GM18526 (cell line): Measurements from ENCODE around the gene IL27RA.

Experiments used
- POLR2A ChIP-seq: IDR thresholded peaks from 3 replicates; pipeline ENCODE4 v1.6.1; 2011; ENCODE audit not compliant: insufficient read length; ENCODE audit errors: extremely low read depth

The IL27RA gene

DNA sequence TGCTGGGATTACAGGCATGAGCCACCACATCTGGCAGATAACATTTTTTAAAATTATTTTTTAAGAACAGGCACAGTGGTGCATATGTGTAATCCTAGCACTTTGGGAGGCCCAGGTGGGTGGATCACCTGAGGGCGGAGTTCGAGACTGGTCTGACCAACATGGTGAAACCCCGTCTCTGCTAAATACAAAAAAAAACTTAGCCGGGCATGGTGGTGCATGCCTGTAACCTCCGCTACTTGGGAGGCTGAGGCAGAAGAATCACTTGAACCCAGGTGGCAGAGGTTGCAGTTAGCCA, 30.9 kb downstream of the IL27RA start:
- no peak for TF ChIP-seq POLR2A

DNA sequence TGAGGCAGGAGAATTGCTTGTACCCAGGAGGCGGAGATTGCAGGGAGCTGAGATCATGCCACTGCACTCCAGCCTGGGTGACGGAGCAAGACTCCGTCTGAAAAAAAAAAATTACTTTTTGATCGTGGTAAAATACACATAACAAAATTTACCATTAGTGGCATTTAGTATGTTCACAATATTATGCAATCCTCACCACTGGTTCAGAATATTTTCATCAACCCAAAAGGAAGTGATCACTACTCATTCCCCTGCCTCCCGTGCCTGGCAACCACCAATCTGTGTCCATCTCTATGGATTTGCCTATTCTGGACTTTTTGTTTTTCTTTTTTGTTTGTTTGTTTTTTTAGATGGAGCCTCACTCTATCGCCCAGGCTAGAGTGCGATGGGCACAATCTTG, 31.5 kb downstream of the IL27RA start:
- TF ChIP-seq POLR2A: no peak

DNA sequence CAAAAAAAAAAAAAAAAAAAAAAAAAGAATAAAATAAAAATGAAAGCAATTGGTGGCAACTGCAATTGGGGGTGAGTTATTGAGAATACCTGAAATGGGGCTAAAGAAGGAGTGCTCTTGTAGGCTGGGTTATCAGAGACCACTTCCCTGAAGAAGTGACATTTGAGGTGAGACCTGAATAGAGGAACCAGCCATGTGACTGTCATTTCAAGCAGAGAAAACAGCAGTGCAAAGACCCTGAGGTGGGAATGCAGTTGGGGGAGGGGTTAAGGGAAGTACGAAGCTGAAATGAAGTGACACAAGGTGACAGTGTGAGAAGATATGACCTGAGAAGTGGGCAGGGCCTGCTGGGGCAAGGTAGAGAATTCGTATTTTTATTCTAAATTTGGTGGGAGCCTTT, 34.6 kb downstream of the IL27RA start:
- no peak for TF ChIP-seq POLR2A

DNA sequence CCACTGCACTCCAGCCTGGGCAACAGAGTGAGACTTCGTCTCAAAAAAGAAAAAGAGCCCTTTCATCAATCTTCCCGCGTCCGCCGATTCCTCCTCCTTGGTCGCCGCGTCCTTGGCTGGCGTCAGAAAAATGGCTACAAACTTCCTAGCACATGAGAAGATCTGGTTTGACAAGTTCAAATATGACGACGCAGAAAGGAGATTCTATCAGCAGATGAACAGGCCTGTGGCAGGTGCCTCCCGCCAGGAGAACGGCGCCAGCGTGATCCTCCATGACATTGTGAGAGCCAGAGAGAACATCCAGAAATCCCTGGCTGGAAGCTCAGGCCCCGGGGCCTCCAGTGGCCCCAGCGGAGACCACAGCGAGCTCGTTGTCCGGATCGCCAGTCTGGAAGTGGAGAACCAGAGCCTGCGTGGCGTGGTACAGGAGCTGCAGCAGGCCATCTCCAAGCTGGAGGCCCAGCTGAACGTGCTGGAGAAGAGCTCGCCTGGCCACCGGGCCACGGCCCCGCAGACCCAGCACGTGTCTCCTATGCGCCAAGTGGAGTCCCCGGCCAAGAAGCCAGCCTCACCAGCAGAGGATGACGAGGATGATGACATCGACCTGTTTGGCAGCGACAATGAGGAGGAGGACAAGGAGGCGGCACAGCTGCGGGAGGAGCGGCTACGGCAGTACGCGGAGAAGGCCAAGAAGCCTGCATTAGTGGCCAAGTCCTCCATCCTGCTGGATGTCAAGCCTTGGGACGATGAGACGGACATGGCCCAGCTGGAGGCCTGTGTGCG, 38.9 kb downstream of the IL27RA start:
- TF ChIP-seq POLR2A: no peak

DNA sequence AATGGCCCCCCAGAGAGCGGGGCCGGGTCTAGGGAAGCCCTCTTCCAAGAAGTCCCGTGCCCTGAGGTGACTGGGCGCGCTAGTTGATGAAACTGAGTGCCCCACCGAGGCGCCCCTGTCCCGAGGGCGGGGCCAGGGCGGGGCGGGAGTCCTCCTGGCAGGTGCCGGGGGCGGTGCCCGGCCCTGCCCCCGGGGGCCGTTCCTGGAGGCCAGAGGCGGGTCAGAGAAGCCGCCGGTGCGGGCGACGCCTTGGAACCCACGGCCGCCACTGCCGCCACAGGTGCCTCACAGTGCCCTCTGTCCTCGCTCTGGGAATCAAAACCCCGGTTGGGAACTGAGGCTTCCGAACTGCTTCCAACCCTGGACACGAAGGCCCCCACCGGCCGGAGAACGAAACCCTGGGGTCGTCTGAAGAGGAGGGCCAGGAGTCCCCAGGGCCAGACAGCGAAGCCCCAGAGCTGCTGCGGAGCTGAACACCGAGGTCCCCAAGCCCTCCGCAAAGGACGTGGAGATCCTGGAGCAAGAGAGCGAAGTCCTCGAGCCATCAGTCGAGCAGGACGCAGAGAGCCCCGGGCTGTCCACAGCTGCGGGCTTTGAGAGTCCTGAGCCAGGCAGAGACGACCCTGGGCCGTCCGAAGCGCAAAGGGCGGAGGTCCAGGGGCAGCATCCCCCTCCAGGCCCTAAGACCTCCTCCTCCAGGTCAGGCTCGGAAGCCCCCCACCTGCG, 41.1 kb downstream of the IL27RA start, which contains the start of gene MISP3:
Gene MISP3 (plus strand): TSS at position 252 of the 726 bp plus-strand sequence. CDS start 524 bp downstream, outside the sequence.
- no peak for TF ChIP-seq POLR2A

DNA sequence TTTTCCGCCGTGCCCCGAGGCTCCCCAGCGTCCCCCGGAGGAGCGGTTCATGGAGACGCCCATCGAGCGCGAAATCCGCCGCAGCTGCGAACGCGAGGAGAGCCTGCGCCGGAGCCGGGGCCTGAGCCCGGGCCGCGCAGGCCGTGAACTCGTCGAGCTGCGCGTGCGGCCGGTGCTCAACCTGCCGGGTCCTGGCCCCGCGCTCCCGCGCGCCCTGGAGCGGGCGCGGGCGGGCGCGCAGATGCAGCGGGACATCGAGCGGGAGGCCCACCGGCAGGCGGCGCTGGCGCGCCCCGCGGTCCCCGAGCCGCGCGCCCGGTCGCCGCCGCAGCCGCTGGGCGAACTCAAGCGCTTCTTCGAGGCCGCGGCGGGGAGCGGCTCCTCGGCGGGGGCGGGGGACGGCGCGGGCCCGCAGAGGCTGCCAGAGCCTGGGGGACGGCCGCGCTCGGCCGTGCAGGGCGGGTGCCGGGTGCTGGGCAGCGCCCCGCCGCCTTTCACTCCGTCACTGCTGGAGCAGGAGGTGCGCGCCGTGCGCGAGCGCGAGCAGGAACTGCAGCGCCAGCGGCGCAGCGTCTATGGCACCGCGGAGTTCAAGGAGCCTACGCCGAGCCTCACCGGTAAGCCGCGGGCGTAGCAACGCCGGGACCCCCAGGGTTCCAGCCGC, 41.8 kb downstream of the IL27RA start:
- TF ChIP-seq POLR2A: no peak

DNA sequence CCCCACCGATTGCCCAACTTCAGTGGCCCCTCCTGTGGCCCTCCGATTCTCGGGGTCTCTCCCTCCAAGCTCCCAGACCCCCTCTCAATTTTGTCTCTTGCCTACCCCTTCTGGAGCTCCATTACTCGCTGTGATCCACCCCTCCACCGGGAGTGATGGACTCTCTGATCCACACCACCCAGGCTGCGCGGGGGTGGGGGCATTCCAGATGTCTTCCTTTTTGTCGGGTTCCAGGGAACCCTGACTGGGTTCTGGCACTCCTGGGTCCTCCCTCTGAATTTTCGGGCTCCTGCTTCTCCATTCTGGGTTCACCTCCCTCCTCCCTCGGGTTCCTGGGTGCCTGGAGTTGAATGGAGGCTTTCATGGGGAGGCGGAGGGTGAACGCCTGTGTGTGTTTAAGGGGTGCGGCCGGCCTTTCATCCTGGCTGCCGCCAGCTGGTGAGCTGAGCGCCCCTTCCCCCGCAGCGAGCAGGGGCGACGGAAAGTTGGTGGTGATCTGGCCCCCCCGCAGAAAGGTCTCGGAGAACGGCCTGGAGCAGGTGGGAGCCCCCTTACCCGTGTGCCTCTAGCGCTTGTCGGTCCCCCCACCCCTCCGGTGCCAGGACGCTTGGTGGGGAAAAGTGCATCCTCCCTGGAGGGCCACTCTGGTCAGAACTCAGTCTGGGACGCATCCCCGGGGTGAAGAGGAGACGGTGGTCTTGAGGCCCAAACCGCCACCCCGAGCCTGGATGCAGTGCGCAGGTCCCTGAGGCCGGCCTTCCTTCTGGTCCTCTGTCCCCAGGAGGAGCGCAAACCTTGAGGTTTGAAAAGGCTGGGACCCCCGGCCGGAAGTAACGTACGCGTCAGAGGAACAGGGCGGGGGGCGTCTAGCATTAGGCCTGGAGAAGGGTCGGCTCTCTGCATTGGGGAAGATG, 42.6 kb downstream of the IL27RA start:
- TF ChIP-seq POLR2A: no peak

DNA sequence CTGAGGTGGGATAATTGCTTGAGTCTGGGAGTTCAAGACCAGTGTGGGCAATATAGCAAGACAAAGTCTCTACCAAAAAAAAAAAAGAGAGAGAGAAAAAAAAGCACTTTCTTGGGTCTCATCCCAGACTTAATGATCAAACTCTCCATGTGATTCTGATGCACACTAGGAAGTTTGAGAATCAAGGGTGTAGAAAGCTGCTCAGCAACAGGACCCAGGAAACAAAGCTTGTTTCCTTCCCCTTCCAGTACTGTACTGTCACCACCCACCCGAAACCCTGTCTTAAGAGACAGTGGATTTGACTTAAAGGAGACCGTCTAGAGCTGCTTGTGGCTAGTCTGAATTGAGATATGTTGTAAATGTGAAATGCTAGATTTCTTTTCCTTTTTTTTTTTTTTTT, 46.8 kb downstream of the IL27RA start:
- TF ChIP-seq POLR2A: no peak

DNA sequence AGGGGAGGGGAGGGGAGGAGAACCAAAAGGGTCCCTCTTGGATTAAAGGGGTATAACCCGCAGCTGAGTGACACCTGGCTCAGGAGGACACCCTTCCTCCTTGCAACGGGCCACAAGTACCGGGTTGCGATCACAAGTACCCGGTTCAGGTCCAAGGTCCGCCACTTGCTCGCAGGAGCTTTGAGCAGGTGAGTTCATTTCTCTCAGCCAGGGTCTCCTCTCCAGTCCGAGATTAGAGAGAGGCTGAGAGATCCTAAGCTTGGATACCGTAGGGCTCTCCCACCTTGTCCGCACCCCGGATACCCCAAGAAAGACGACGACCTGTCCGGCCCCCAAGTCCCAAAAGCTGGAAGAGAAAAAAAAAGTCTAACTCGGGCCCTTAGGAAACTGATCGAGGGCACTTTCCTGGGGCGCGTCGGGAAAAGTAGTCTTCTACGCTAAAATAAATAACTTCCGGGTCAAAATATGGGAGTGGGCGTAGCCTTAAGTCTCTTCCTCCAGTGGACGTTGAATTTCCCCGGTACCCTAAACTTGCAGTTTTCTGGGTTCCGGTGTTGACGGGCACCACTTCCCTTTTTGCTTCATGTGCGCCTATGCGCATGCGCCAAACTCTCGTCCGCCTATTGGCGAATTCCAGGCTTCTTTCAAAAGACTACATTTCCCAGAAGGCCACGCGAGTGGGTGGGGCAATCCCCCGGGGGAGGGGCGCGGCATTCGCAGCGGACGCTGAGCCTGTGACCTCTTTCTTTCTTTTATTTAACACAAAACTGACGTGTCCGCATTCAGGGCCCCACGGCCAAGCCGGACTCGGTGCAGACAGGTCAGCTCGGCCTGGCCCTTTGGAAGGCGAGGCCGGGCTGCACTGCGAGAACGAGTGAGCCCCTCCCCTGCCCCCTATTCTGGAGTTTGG, 49.6 kb downstream of the IL27RA start:
- TF ChIP-seq POLR2A: peak; percentile 50

DNA sequence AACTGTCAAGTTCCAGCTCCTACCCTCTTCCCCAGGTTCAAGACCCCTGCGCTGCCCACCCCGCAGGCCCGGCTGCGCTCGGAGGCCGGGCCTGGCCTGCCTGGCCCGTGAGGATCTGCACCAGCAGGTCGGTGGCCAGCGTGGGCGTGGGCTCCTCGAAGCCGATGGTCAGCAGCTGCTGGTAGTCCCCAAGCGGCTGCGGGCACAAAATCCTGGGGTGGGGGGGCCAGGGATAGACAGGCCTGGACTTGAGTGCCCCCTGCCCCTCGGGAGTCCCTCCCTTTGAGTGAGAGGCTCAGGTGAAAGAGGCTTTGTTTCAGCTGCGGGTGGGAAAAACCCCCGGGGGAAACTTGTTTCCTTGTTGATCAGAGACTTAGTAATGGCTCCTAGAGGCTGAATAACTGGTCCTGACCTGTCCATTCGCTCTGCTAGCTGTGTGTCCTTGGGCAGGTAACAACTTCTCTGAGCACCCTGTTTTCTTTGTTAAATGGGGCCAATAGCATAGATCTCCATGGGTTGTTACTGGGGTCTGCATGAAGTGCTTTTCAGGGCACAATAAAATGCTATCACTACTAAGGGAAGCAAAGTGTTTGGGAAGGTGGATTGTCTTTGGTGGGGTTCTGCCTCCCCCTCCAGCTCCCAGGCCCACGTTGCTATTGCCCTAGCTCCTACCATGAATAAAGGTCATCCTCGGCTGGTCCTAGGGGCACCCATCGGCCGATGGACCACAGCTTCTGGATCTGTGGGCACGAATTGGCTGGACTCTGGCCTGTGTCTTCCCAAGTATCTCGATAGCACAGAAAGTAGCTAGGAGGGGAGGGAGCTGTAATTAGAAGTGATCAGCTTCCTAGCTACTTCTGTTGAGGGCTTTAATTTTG, 50.5 kb downstream of the IL27RA start:
- no peak for TF ChIP-seq POLR2A

DNA sequence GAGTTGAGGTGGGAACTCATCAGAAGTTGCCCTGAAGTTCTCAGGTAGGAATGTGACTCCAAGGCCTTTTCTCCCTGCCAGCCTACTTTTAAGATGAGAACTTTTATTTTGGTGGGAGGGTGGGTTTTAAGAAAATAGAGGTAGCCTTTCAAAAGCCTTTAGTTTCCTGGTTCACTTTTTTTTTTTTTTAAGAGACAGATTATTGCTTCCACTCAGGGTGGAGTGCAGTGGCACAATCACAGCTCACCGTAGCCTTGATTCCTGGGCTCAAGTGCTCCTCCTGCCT, 51.1 kb downstream of the IL27RA start:
- no peak for TF ChIP-seq POLR2A

DNA sequence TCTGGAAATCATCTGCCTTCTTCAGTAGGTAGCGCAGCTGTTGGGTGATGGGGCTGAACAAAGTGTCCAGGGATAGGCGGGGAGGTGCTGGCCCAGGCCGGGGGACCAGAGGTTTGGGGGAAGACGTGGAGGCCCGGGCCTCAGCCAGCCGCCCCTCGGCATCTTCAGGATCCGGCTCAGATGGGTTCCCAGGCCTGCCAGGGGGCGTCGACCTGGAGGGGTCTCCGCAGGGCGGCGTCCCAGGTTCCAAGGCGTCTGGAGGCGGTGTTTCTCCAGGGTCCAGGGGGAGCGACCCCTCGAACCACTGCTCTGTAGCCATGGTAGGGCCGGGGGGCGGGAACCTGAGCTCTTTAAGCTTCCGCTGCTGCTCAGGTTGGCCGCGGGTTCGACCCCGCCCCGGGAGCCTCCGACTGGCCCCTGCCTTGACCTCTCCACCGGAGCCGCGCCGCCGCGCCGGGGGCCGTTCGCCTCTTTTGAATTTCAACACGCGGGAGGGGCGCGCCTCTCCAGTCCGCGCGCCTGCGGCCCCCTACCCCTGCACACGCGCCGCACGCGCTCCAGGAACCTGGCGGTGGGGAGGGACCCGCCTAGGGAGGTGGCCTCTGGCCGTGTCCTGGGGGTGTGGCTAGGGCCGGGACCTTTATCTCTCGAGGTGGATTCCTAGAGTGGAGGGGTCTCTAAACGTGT, 53.9 kb downstream of the IL27RA start, which contains the start of gene C19orf67:
Gene C19orf67 (minus strand): TSS at position 475 of the 687 bp plus-strand sequence. CDS start 156 bp downstream, at position 319.
- no peak for TF ChIP-seq POLR2A

DNA sequence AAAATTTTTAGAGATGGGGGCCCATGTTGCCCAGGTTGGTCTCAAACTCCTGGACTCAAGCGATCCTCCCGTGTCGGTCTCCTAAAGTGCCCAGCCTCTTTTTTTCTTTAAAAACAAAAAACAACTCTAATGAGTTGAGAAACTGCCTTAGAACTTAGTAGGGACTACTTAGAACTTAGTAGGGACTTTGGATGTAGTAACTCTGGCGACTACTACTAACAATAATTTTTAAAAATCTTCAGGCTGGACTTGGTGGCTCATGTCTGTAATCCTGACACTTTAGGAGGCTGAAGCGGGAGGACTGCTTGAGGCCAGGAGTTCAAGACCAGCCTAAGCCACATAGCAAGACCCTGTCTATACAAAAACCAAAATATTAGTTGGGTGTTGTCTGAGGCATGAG, 54.5 kb downstream of the IL27RA start:
- TF ChIP-seq POLR2A: no peak
